SU-DHL-6 (cell line): ENCODE data around the gene GOSR2.

ENCODE experiments used
- H2AFZ ChIP-seq: fragments of 200-600 bp; sonication (generic); 2 replicates; pipeline ENCODE4 v1.6.1; 2014; ENCODE audit warnings: low read depth, mild to moderate bottlenecking, moderate library complexity, mixed read lengths, antibody characterized with exemption, low read length; ENCODE audit not compliant: severe bottlenecking
- H3F3A ChIP-seq: fragments of 200-600 bp; shearing (Covaris generic); 2 replicates; pipeline ENCODE4 v1.6.0; 2016; ENCODE audit warnings: antibody characterized with exemption, mild to moderate bottlenecking; ENCODE audit not compliant: insufficient read depth
- H3K27ac ChIP-seq: fragments of 200-600 bp; sonication (generic); 2 replicates; pipeline ENCODE4 v1.5.1; 2016; ENCODE audit warnings: low read depth, mild to moderate bottlenecking, low read length, moderate library complexity, mixed read lengths
- H3K27me3 ChIP-seq: fragments of 200-600 bp; sonication (generic), shearing (Covaris generic); 2 replicates; pipeline ENCODE4 v1.6.0; 2014; ENCODE audit warnings: mild to moderate bottlenecking, low read length
- H3K36me3 ChIP-seq: fragments of 200-600 bp; sonication (generic); 2 replicates; pipeline ENCODE4 v1.6.1; 2014; ENCODE audit warnings: mild to moderate bottlenecking, low read length, mixed read lengths
- H3K4me2 ChIP-seq: fragments of 300-600, 200-600 bp; shearing (Covaris generic), sonication (generic); 2 replicates; pipeline ENCODE4 v1.6.0; 2014; ENCODE audit warnings: low read length, low read depth, mild to moderate bottlenecking; ENCODE audit not compliant: poor library complexity, severe bottlenecking
- H3K4me3 ChIP-seq: fragments of 200-600 bp; sonication (generic); 2 replicates; pipeline ENCODE4 v1.5.1; 2014; ENCODE audit warnings: antibody characterized with exemption, low read length, mild to moderate bottlenecking, mixed read lengths; ENCODE audit not compliant: insufficient read depth, poor library complexity, severe bottlenecking
- H3K79me2 ChIP-seq: fragments of 200-600 bp; sonication (generic); 2 replicates; pipeline ENCODE4 v1.6.1; 2014; ENCODE audit warnings: mild to moderate bottlenecking, low read length, moderate library complexity; ENCODE audit not compliant: insufficient read depth
- H3K9ac ChIP-seq: fragments of 200-600 bp; sonication (generic); 2 replicates; pipeline ENCODE4 v1.7.0; 2014; ENCODE audit warnings: mild to moderate bottlenecking, low read length
- H3K9me2 ChIP-seq: fragments of 200-600 bp; sonication (generic); replicated peaks from 2 replicates; pipeline ENCODE4 v1.6.1; 2014; ENCODE audit warnings: low read length; ENCODE audit not compliant: insufficient read depth
- H3K9me3 ChIP-seq: fragments of 200-600 bp; sonication (generic); 2 replicates; pipeline ENCODE4 v1.6.1; 2014; ENCODE audit warnings: low read length, mixed read lengths; ENCODE audit not compliant: insufficient read depth
- H4K20me1 ChIP-seq: fragments of 200-600 bp; sonication (generic); 2 replicates; pipeline ENCODE4 v1.6.1; 2014; ENCODE audit warnings: low read depth, mild to moderate bottlenecking, antibody characterized with exemption, low read length, moderate library complexity, mixed read lengths
- CTCF ChIP-seq: fragments of 200-600 bp; sonication (generic); IDR thresholded peaks from one replicate; pipeline ENCODE4 v1.5.1; 2017; ENCODE audit warnings: antibody characterized with exemption, mild to moderate bottlenecking, low read length, moderate library complexity; ENCODE audit not compliant: insufficient read depth, poor library complexity, severe bottlenecking
- EZH2phosphoT487 ChIP-seq: fragments of 200-600 bp; sonication (generic), shearing (Covaris generic); conservative IDR thresholded peaks from 2 replicates; pipeline ENCODE4 v1.6.1; 2018; ENCODE audit warnings: mild to moderate bottlenecking, antibody characterized with exemption, low read length, moderate library complexity, mixed read lengths

GOSR2 gene

DNA sequence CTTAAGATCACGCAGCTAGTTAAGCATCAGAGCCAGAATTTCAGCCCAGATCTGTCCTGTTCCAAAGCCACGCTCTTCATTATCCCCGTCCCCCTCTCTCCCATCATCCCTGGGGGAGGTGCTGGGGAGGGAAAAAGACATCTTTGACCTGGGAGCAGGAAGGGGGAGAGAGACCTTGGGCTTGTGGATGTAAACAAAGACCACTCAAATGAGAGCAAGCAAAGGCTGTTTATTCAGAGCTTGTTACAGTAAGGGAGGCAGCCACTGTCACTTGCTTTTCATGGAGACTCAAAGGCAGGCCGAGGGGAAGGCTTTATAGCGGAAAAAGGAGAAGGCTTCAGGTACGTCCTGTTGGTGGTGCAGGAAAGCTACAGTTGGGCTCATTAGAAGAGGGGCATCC, 59.6 kb downstream of the GOSR2 start:
- H3K27me3 ChIP-seq, result no peaks in the 10 kb centered on the region
- no peaks in the 10 kb centered on the region for H3K9me2 ChIP-seq
- H3K4me2 ChIP-seq, result no peak overlapping the region
- H3K9me3 ChIP-seq, result no peaks in the 10 kb centered on the region
- H3K4me3 ChIP-seq, result no peak overlapping the region
- H3K36me3 ChIP-seq, result no peaks in the 10 kb centered on the region
- H3K27ac ChIP-seq, result no peak overlapping the region
- no peak overlapping the region for H2AFZ ChIP-seq
- no peak for TF ChIP-seq EZH2phosphoT487
- TF ChIP-seq CTCF, result no peak
- no peak overlapping the region for H3K9ac ChIP-seq
- no peaks in the 10 kb centered on the region for H3K79me2 ChIP-seq
- H3F3A ChIP-seq, result no peaks in the 10 kb centered on the region
- H4K20me1 ChIP-seq, result no peaks in the 10 kb centered on the region

GRCh38 chr17:46983782-46984181, 60.8 kb downstream of the GOSR2 start:
- TF ChIP-seq EZH2phosphoT487 (no peak), CTCF (no peak)
- no peak overlapping the region for H3K27ac ChIP-seq

DNA sequence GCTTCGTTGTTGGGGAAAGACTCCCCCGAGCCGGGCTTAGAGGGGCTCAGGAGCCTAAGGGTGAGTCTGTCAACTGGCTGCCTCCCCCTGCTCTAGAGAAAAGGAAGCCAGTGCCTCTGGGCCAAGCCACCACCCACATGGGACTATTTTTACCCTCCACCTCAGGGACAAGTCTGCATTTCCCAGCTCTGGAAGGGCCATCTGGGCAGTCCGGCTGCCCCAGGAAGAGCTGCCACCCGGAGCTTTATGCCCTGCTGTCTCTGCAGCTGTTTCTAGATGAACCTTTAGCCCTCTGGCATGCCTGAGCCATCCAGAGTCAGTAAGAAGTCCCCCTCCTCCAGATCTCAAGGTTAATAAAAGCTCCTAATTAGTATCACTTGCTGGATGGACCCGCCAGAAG, 61.4 kb downstream of the GOSR2 start:
- H3K9me3 ChIP-seq, result no peaks in the 10 kb centered on the region
- no peak overlapping the region for H3K4me2 ChIP-seq
- no peaks in the 10 kb centered on the region for H3K27me3 ChIP-seq
- no peaks in the 10 kb centered on the region for H3K36me3 ChIP-seq
- no peak overlapping the region for H2AFZ ChIP-seq
- no peak overlapping the region for H3K27ac ChIP-seq
- H3F3A ChIP-seq, result no peaks in the 10 kb centered on the region
- H4K20me1 ChIP-seq, result no peaks in the 10 kb centered on the region
- H3K4me3 ChIP-seq, result no peak overlapping the region
- no peaks in the 10 kb centered on the region for H3K9me2 ChIP-seq
- TF ChIP-seq EZH2phosphoT487 (no peak), CTCF (no peak)
- H3K9ac ChIP-seq, result no peak overlapping the region
- H3K79me2 ChIP-seq, result no peaks in the 10 kb centered on the region

More at GRCh38 chr17:46983782-46984181, 60.8 kb downstream of the GOSR2 start:
- Histone ChIP-seq H3K4me3 (no peak overlapping the region), H3K4me2 (no peak overlapping the region), H3K36me3 (no peaks in the 10 kb centered on the region), H3K9me2 (no peaks in the 10 kb centered on the region), H3K27me3 (no peaks in the 10 kb centered on the region), H3K9ac (no peak overlapping the region), H3F3A (no peaks in the 10 kb centered on the region), H4K20me1 (no peaks in the 10 kb centered on the region), H3K79me2 (no peaks in the 10 kb centered on the region), H3K9me3 (no peaks in the 10 kb centered on the region), H2AFZ (no peak overlapping the region)

- Histone ChIP-seq H3K4me3 (no peak overlapping the region), H3K27ac (no peak overlapping the region), H3K9ac (no peak overlapping the region), H3K9me3 (no peaks in the 10 kb centered on the region), H4K20me1 (no peaks in the 10 kb centered on the region), H3K27me3 (no peaks in the 10 kb centered on the region), H2AFZ (no peak overlapping the region), H3K79me2 (no peaks in the 10 kb centered on the region), H3K9me2 (no peaks in the 10 kb centered on the region), H3K36me3 (no peaks in the 10 kb centered on the region), H3F3A (no peaks in the 10 kb centered on the region), H3K4me2 (no peak overlapping the region)
- no peak for TF ChIP-seq CTCF
- TF ChIP-seq EZH2phosphoT487, result no peak
These were observed 61.9 kb downstream of the GOSR2 start for GRCh38 chr17:46984892-46985291.
